Spleen (tissue), 7 donors: ENCODE measurements around the gene TMC7.

Experiments
- CTCF ChIP-seq, 11 experiments: fragments of 200-600 bp in 7 of 11; fragments of 450-650 bp in 4 of 11; sonication (generic) in 4 of 11; IDR thresholded peaks in 8 of 11; conservative IDR thresholded peaks in 3 of 11; 1 replicate in 7 of 11; 2 replicates in 4 of 11; pipeline versions ENCODE4 v1.4.0 to v1.8.0; 2016 to 2021; ENCODE audit warnings: antibody characterized with exemption in 11 of 11, inconsistent platforms in 4 of 11, mild to moderate bottlenecking in 1 of 11
- POLR2A ChIP-seq, 3 donors: fragments of 450-650 bp; IDR thresholded peaks; one replicate each; pipeline ENCODE4 v1.5.1; 2017; ENCODE audit warnings: antibody characterized with exemption in 3 of 3, mild to moderate bottlenecking in 1 of 3
- donor health status: DM: no; HTN: no; CAD: no; lungs with moderate emphysema.
- donor health status: DM: no; HTN: no; CAD: no.
- donor health status: DM: no; HTN: no; CAD: no.

GRCh38 chr16:19066988-19067348 lies 83.2 kb downstream of the TMC7 start:
- no peak for TF ChIP-seq CTCF (IDR thresholded peaks at IDR 0.05 in 8 of 11, conservative IDR thresholded peaks at IDR 0.05 in 3 of 11)
- no peak for TF ChIP-seq POLR2A (IDR thresholded peaks at IDR 0.05)
